ENCODE results near the gene SLBP.
"Not testable (repeated sequence)": the region's sequence is repeated elsewhere in the genome, so short reads cannot be mapped to it uniquely, and the experiment has no call there.

The SLBP gene

GRCh38 chr4:1673671-1674070 is 38.4 kb downstream of the SLBP start:
- no peak for DNase-seq (ENCODE audit: insufficient read length, low spot score)
- TF ChIP-seq CTCF (IDR thresholded peaks at IDR 0.05; ENCODE audit: insufficient read depth, missing control alignments): no peak
- no peak for FAIRE-seq

- DNase-seq (ENCODE audit: insufficient read length, low spot score); FAIRE-seq: not testable (repeated sequence)
These were observed 41.1 kb downstream of the SLBP start for GRCh38 chr4:1671011-1671410.

- no peak for TF ChIP-seq CTCF (IDR thresholded peaks at IDR 0.05; ENCODE audit: insufficient read depth, missing control alignments)
- no peak for DNase-seq (ENCODE audit: insufficient read length, low spot score)
These were observed 41.8 kb downstream of the SLBP start for GRCh38 chr4:1670279-1670678.

GRCh38 chr4:1669850-1670249 is 42.3 kb downstream of the SLBP start:
- no peak for FAIRE-seq
- TF ChIP-seq CTCF (IDR thresholded peaks at IDR 0.05; ENCODE audit: insufficient read depth, missing control alignments): no peak
- DNase-seq (ENCODE audit: insufficient read length, low spot score): no peak

More at GRCh38 chr4:1670279-1670678, 41.8 kb downstream of the SLBP start:
- FAIRE-seq: no peak

- DNase-seq (ENCODE audit: insufficient read length, low spot score) (no peak), FAIRE-seq (no peak)
- no peak for TF ChIP-seq CTCF (IDR thresholded peaks at IDR 0.05; ENCODE audit: insufficient read depth, missing control alignments)
These were observed 42.8 kb downstream of the SLBP start for GRCh38 chr4:1669270-1669669.

- DNase-seq (ENCODE audit: insufficient read length, low spot score) (no peak), FAIRE-seq (no peak)
- TF ChIP-seq CTCF (IDR thresholded peaks at IDR 0.05; ENCODE audit: insufficient read depth, missing control alignments): no peak
These were observed 43.7 kb downstream of the SLBP start for GRCh38 chr4:1668488-1668840.

- FAIRE-seq (no peak), DNase-seq (ENCODE audit: insufficient read length, low spot score) (no peak)
- TF ChIP-seq CTCF (IDR thresholded peaks at IDR 0.05; ENCODE audit: insufficient read depth, missing control alignments): no peak
These were observed 44.8 kb downstream of the SLBP start for GRCh38 chr4:1667273-1667672.

- no peak for DNase-seq (ENCODE audit: insufficient read length, low spot score)
- no peak for TF ChIP-seq CTCF (IDR thresholded peaks at IDR 0.05; ENCODE audit: insufficient read depth, missing control alignments)
- no peak for FAIRE-seq
These were observed 45.7 kb downstream of the SLBP start for GRCh38 chr4:1666391-1666790.
